Thyroid gland (tissue), 4 donors: ENCODE measurements around the gene ZFAND4.

Source experiments
- POLR2A ChIP-seq, 2 donors: fragments of 450-650 bp; IDR thresholded peaks; one replicate each; pipeline ENCODE4 v1.6.1; 2017; ENCODE audit warnings: antibody characterized with exemption in 2 of 2, mild to moderate bottlenecking in 2 of 2, moderate library complexity in 1 of 2
- TF ChIP-seq, protein P1 (sequence below), 6 experiments: fragments of 200-600 bp in 3 of 6; fragments of 450-650 bp in 3 of 6; sonication (generic) in 3 of 6; IDR thresholded peaks; one replicate each; pipeline ENCODE4 v1.5.1; 2016 to 2019; ENCODE audit warnings: antibody characterized with exemption in 6 of 6, mild to moderate bottlenecking in 2 of 6, inconsistent platforms in 1 of 6, moderate library complexity in 1 of 6

DNA sequence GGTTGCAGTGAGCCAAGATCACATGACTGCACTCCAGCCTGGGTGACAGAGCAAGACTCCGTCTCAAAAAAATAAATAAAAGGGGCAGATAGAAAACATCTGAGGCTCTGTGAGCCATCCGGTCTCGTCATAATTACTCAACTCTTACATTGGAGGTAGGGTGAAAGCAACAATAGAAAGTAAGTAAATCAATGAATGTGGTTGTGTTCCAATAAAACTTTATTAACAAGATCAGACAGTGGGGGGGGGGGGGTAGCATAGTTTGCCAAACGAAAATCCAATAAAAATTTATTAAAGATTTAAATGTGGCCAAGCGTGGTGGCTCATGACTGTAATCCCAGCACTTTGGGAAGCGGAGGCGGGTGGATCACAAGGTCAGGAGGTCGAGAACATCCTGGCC, 2.8 kb upstream of the ZFAND4 start:
- TF ChIP-seq, protein P1, sequence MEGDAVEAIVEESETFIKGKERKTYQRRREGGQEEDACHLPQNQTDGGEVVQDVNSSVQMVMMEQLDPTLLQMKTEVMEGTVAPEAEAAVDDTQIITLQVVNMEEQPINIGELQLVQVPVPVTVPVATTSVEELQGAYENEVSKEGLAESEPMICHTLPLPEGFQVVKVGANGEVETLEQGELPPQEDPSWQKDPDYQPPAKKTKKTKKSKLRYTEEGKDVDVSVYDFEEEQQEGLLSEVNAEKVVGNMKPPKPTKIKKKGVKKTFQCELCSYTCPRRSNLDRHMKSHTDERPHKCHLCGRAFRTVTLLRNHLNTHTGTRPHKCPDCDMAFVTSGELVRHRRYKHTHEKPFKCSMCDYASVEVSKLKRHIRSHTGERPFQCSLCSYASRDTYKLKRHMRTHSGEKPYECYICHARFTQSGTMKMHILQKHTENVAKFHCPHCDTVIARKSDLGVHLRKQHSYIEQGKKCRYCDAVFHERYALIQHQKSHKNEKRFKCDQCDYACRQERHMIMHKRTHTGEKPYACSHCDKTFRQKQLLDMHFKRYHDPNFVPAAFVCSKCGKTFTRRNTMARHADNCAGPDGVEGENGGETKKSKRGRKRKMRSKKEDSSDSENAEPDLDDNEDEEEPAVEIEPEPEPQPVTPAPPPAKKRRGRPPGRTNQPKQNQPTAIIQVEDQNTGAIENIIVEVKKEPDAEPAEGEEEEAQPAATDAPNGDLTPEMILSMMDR (IDR thresholded peaks at IDR 0.05), result no peak
- no peak for TF ChIP-seq POLR2A (IDR thresholded peaks at IDR 0.05)
